Stomach (tissue), 9 donors: Measurements from ENCODE around the gene SLC25A51. TPM values are rescaled to one million over a fixed set of nuclear protein-coding genes. Genes with fewer than 3 reads are reported as not detected.
"Not testable (repeated sequence)": the region's sequence is repeated elsewhere in the genome, so short reads cannot be mapped to it uniquely, and the experiment has no call there.

ENCODE experiments used
- DNase-seq, 2 donors: peaks; one replicate each; pipeline versions ENCODE4 v3.0.0 to v3.0.0-alpha.2; 2013 to 2019
- H3K27ac ChIP-seq, 5 donors: fragments of 200-600 bp in 4 of 5; sonication (generic) in 4 of 5; one replicate each; pipeline ENCODE4 v1.5.1; 2013 to 2019; ENCODE audit warnings: mild to moderate bottlenecking in 1 of 5, moderate library complexity in 1 of 5
- H3K27me3 ChIP-seq, 3 donors: fragments of 200-600 bp; sonication (generic); one replicate each; pipeline ENCODE4 v1.5.1; 2017 to 2019; ENCODE audit warnings: mixed run types in 1 of 3
- H3K36me3 ChIP-seq, 4 donors: fragments of 200-600 bp; sonication (generic); 1 replicate in 3 of 4; 2 replicates in 1 of 4; pipeline ENCODE4 v1.5.1; 2016 to 2019
- H3K4me1 ChIP-seq, 4 donors: fragments of 200-600 bp; sonication (generic); one replicate each; pipeline ENCODE4 v1.5.1; 2016 to 2019
- H3K4me3 ChIP-seq, 4 donors: fragments of 200-600 bp; sonication (generic) in 3 of 4; one replicate each; pipeline ENCODE4 v1.5.1; 2016 to 2019; ENCODE audit warnings: mild to moderate bottlenecking in 1 of 4
- H3K9me3 ChIP-seq, 4 donors: fragments of 200-600 bp; sonication (generic); one replicate each; pipeline ENCODE4 v1.5.1; 2016 to 2019
- EP300 ChIP-seq: sonication (generic); formaldehyde crosslinking; IDR thresholded peaks from one replicate; pipeline ENCODE4 v1.6.1; 2017; ENCODE audit warnings: antibody characterized with exemption
- POLR2A ChIP-seq, 4 donors: fragments of 450-650 bp; IDR thresholded peaks; one replicate each; pipeline ENCODE4 v1.6.1; 2016; ENCODE audit warnings: antibody characterized with exemption in 4 of 4, control low read depth in 2 of 4, mild to moderate bottlenecking in 1 of 4, moderate library complexity in 1 of 4
- POLR2AphosphoS5 ChIP-seq, 3 donors: sonication (generic); formaldehyde crosslinking; IDR thresholded peaks; one replicate each; pipeline ENCODE4 v1.6.1; 2016; ENCODE audit warnings: antibody characterized with exemption in 3 of 3
- WGBS, 5 donors: extraction: QIAGEN DNeasy Blood & Tissue Kit in 3 of 5; methylation state at CpG; one replicate each; pipeline versions ENCODE4 v1.1.5 to v1.1.7; 2013 to 2018; 5-methylcytosine and 5-hydroxymethylcytosine counted together
- intact Hi-C: fragments of 100-400 bp; cut with DNase I; formaldehyde crosslinking; loops from one replicate; pipeline ENCODE4 v1.15.1; 2023; ENCODE audit warnings: low total_unique reads
- polyA plus RNA-seq, 3 donors: library from polyadenylated mRNA; stranded (reverse); fragments of 200-250 nt; gene quantifications; one replicate each; pipeline ENCODE4 v1.2.3, GENCODE V29; 2013
- total RNA-seq, 5 donors: library from RNA; depleted of rRNA; stranded (reverse); fragments of >200 nt; gene quantifications; one replicate each; pipeline versions ENCODE4 v1.1.0 to v1.2.3, GENCODE V29; 2014 to 2016
- TF ChIP-seq, protein P1 (sequence below), 7 experiments: fragments of 450-650 bp in 4 of 7; fragments of 200-600 bp in 3 of 7; sonication (generic) in 3 of 7; IDR thresholded peaks; one replicate each; pipeline ENCODE4 v1.5.1; 2016 to 2019; ENCODE audit warnings: antibody characterized with exemption in 7 of 7, control low read depth in 2 of 7, mild to moderate bottlenecking in 1 of 7
- donor health status: healthy with polysubstance abuse.
- donor health status: Bipolar disorder and iron deficiency.
- donor health status: healthy.

The SLC25A51 gene
- total and polyA plus RNA-seq, 8 donors = 3.5 to 41.5 (median 9.8) TPM

DNA sequence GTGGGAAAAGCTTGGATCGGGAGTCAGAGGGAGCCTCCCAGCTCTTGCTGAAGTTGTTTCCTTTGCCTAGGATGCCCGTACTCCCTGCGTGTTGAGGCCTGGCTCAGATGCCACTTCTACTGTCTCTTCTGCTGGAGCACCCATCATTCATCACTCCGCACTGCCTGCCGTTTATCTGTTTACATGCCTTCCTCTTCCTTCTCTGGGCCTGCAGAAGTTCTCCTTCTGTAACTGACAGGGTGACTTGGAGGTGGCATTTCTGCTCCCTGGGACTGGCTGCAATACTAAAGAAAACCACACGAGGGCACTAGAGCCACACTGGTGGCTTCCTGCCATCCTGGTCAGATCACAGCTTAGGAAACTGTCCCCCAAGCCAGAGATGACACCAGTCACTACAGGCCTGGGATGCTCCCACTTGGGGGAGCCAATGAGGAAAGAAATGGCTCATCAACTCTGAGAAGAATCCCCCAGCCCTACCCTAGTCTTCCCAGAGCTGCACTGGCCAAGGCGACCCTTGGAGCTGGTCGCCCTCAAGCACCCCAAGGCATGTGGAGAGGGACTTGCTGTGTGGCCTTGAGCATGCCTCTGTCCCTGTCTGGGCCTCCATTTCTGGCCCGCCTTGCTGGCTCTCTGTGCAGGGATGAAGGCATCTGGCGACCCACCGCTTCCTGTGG is 9.7 kb upstream of the SLC25A51 start:
- Histone ChIP-seq H3K27me3 (no peaks in the 10 kb centered on the region), H3K4me1 (peaks cover 0 to 17% (median 9%) of the 10 kb centered on the region in 4 donors), H3K27ac (no peak overlapping the region), H3K36me3 (peaks cover 0 to 30% (median 19%) of the 10 kb centered on the region in 4 donors), H3K4me3 (no peak overlapping the region), H3K9me3 (no peaks in the 10 kb centered on the region)
- 56 to 63% (median 59%) methylated on average over 10 to 11 of the region's 11 CpGs for WGBS, 5 donors
- TF ChIP-seq EP300 (no peak), POLR2AphosphoS5 (IDR thresholded peaks at IDR 0.05) (peak in 1 of 3 donors; percentile 56), POLR2A (IDR thresholded peaks at IDR 0.05) (no peak)
- TF ChIP-seq, protein P1, sequence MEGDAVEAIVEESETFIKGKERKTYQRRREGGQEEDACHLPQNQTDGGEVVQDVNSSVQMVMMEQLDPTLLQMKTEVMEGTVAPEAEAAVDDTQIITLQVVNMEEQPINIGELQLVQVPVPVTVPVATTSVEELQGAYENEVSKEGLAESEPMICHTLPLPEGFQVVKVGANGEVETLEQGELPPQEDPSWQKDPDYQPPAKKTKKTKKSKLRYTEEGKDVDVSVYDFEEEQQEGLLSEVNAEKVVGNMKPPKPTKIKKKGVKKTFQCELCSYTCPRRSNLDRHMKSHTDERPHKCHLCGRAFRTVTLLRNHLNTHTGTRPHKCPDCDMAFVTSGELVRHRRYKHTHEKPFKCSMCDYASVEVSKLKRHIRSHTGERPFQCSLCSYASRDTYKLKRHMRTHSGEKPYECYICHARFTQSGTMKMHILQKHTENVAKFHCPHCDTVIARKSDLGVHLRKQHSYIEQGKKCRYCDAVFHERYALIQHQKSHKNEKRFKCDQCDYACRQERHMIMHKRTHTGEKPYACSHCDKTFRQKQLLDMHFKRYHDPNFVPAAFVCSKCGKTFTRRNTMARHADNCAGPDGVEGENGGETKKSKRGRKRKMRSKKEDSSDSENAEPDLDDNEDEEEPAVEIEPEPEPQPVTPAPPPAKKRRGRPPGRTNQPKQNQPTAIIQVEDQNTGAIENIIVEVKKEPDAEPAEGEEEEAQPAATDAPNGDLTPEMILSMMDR (IDR thresholded peaks at IDR 0.05) = peak in 6 of 7 experiments; percentile 50 to 99 (median 96)
- peak; percentile 85 to 92 for DNase-seq
- intact Hi-C loops = loop anchor here (5.0 to 10.0 kb wide), 2 partner anchors 174 to 481 kb away; partner anchors contain the start of gene ALDH1B1

- H3K4me3 ChIP-seq = no peak overlapping the region
- intact Hi-C loops = loop anchor here (5.0 to 10.0 kb wide), 2 partner anchors 176 to 484 kb away; partner anchors contain the start of gene ALDH1B1
Measured at GRCh38 chr9:37911271-37911681, 7.3 kb upstream of the SLC25A51 start.

GRCh38 chr9:37910271-37910670 is 6.3 kb upstream of the SLC25A51 start:
- Histone ChIP-seq H3K27ac (no peak overlapping the region), H3K36me3 (no peaks in the 10 kb centered on the region), H3K4me1 (peaks cover 0 to 13% (median 10%) of the 10 kb centered on the region in 4 donors), H3K4me3 (no peak overlapping the region), H3K9me3 (no peaks in the 10 kb centered on the region), H3K27me3 (no peaks in the 10 kb centered on the region)
- DNase-seq = no peak
- WGBS, 5 donors = 88 to 95% (median 90%) methylated on average over 4 of the region's 4 CpGs
- no peak for TF ChIP-seq POLR2AphosphoS5 (IDR thresholded peaks at IDR 0.05)
- intact Hi-C loops = loop anchor here (5.0 to 10.0 kb wide), 2 partner anchors 177 to 485 kb away; partner anchors contain the start of gene ALDH1B1

More at GRCh38 chr9:37911271-37911681, 7.3 kb upstream of the SLC25A51 start:
- Histone ChIP-seq H3K4me1 (peaks cover 0 to 17% (median 9%) of the 10 kb centered on the region in 4 donors), H3K27ac (no peak overlapping the region), H3K27me3 (no peaks in the 10 kb centered on the region), H3K9me3 (no peaks in the 10 kb centered on the region), H3K36me3 (peaks cover 0 to 7% (median 0%) of the 10 kb centered on the region in 4 donors)
- TF ChIP-seq, protein P1 (IDR thresholded peaks at IDR 0.05) = no peak
- TF ChIP-seq POLR2AphosphoS5 (IDR thresholded peaks at IDR 0.05) (no peak), EP300 (no peak), POLR2A (IDR thresholded peaks at IDR 0.05) (no peak)
- no peak for DNase-seq
- WGBS, 5 donors = 43 to 65% (median 59%) methylated on average over 6 of the region's 6 CpGs

- not testable (repeated sequence) for H3K27ac ChIP-seq, H3K27me3 ChIP-seq, H3K9me3 ChIP-seq, H3K4me3 ChIP-seq, H3K36me3 ChIP-seq, DNase-seq
- WGBS, 5 donors = 74 to 88% (median 83%) methylated on average over 5 of the region's 5 CpGs
- intact Hi-C loops = loop anchor here (5.0 to 10.0 kb wide), 2 partner anchors 177 to 485 kb away; partner anchors contain the start of gene ALDH1B1
- peaks cover 0 to 16% (median 12%) of the 10 kb centered on the region in 4 donors for H3K4me1 ChIP-seq
Measured at GRCh38 chr9:37909836-37910235, 5.9 kb upstream of the SLC25A51 start.

- DNase-seq = no peak
Measured at GRCh38 chr9:37909326-37909725, 5.4 kb upstream of the SLC25A51 start.

More at GRCh38 chr9:37909326-37909725, 5.4 kb upstream of the SLC25A51 start:
- TF ChIP-seq EP300 (no peak), POLR2A (IDR thresholded peaks at IDR 0.05) (no peak), POLR2AphosphoS5 (IDR thresholded peaks at IDR 0.05) (no peak)
- TF ChIP-seq, protein P1 (IDR thresholded peaks at IDR 0.05) = no peak
- WGBS, 5 donors = 85 to 95% (median 94%) methylated on average over 3 of the region's 3 CpGs
- intact Hi-C loops = no loop called here
- Histone ChIP-seq H3K4me1 (peaks cover 0 to 21% (median 17%) of the 10 kb centered on the region in 4 donors), H3K4me3 (no peak overlapping the region), H3K27me3 (no peaks in the 10 kb centered on the region), H3K27ac (peak overlapping the region in 2 of 5 donors; percentile 12 to 26), H3K36me3 (no peaks in the 10 kb centered on the region), H3K9me3 (no peaks in the 10 kb centered on the region)
